GM12875 (cell line): Measurements from ENCODE around the gene PARD3B.

ENCODE experiments used
- H3K4me3 ChIP-seq: one replicate; pipeline ENCODE4 v1.5.1; 2011; ENCODE audit warnings: low read depth, low read length, control low read depth
- CTCF ChIP-seq: IDR thresholded peaks from 2 replicates; pipeline ENCODE4 v1.5.1; 2011; ENCODE audit warnings: low read depth, mild to moderate bottlenecking, control low read depth, inconsistent platforms, low read length, moderate library complexity, borderline replicate concordance; ENCODE audit not compliant: insufficient read depth

Gene PARD3B

DNA sequence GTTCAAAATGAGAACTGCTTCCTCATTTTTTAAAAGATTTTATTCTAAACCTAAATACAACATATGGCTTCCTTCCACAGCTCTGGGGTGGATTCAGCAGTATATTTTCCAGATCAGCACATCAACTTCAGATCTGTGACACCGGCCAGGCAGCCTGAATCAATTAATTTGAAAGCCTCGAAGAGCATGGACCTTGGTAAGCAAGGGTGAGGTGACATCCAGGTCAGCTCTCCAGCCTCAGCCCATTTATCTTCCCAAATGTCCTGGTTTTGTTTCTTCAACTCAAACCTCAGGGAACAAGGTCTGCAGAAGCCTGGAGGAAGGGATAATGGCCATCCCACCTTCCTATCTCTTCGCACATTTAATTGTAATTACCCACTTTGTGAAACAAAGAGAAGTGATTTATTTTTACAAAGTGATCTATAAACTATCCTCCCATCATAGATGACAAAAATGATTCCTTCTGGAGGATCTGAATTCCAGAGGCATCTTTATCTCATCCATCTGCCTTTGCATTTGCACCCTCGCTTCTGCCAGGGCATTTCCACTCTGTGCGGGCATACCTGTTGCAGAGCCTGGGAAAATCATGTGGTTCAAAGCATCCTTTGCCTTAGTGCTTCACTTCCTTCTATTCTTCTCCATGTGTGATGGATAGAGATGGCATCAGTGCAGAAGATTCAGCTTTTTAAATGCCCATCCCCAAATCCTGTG, 648.0 kb downstream of the PARD3B start:
- no peak overlapping the region for H3K4me3 ChIP-seq
- no peak for TF ChIP-seq CTCF

GRCh38 chr2:205193836-205194228, 648.6 kb downstream of the PARD3B start:
- TF ChIP-seq CTCF: no peak
- no peak overlapping the region for H3K4me3 ChIP-seq

- no peak for TF ChIP-seq CTCF
- H3K4me3 ChIP-seq: no peak overlapping the region
Observed at GRCh38 chr2:205197468-205198139, 652.3 kb downstream of the PARD3B start.

DNA sequence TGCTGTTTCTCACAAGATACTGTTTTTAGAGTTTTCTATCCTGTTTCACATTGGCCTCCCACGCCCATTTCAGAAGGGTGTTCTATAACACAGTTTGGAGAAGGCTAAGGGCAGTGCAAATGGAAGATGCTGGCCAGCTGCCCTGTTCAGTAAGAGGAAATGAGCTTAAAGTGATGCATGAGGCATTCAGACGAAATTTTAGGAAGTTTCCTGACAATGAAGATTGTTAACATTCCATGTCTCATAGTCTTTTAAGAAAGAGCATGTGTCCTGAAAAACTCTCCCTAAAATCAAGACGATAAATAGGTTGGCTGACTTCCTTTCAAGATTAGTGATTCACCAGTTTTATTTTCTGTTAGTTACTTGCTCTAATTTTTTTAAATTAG, 652.9 kb downstream of the PARD3B start:
- no peak for TF ChIP-seq CTCF
- no peak overlapping the region for H3K4me3 ChIP-seq

GRCh38 chr2:205199165-205199850, 654.0 kb downstream of the PARD3B start:
- H3K4me3 ChIP-seq: no peak overlapping the region
- no peak for TF ChIP-seq CTCF

- H3K4me3 ChIP-seq: no peak overlapping the region
- TF ChIP-seq CTCF: no peak
Observed at GRCh38 chr2:205210494-205210893, 665.2 kb downstream of the PARD3B start.
